IPS DF 6.9 (cell line): Measurements from ENCODE around the gene TNS1.

Experiments used
- DNase-seq: peaks from one replicate; pipeline ENCODE4 v3.0.0-alpha.2; 2013; ENCODE audit warnings: low read depth, low spot score
- H3K27ac ChIP-seq: one replicate; pipeline ENCODE4 v1.5.1; 2013; ENCODE audit warnings: low read length, control low read depth
- H3K27me3 ChIP-seq: 2 replicates; pipeline ENCODE4 v1.6.1; 2013; ENCODE audit warnings: mild to moderate bottlenecking, low read length; ENCODE audit not compliant: control insufficient read depth, insufficient read depth
- H3K36me3 ChIP-seq: 2 replicates; pipeline ENCODE4 v1.6.1; 2013; ENCODE audit warnings: low read length; ENCODE audit not compliant: control insufficient read depth, insufficient read depth
- H3K4me1 ChIP-seq: 2 replicates; pipeline ENCODE4 v1.6.1; 2013; ENCODE audit warnings: low read length; ENCODE audit not compliant: control insufficient read depth, insufficient read depth
- H3K4me3 ChIP-seq: 2 replicates; pipeline ENCODE4 v1.5.1; 2013; ENCODE audit warnings: mild to moderate bottlenecking, low read length
- H3K9me3 ChIP-seq: 2 replicates; pipeline ENCODE4 v1.6.1; 2013; ENCODE audit warnings: low read length, inconsistent platforms; ENCODE audit not compliant: control insufficient read depth, insufficient read depth
- WGBS: extraction: QIAGEN DNeasy Blood & Tissue Kit; methylation state at CpG from one replicate; pipeline ENCODE4 v1.1.7; 2013; ENCODE audit warnings: mixed read lengths, missing lambda C conversion rate; ENCODE audit not compliant: insufficient read length, insufficient coverage; 5-methylcytosine and 5-hydroxymethylcytosine counted together

TNS1 gene

GRCh38 chr2:217920879-217921603 lies 81.8 kb downstream of the TNS1 start:
- no CpG with 5 or more reads among the region's 8 CpGs for WGBS
- Histone ChIP-seq H3K27me3 (no peaks in the 10 kb centered on the region), H3K4me3 (no peak overlapping the region), H3K9me3 (no peaks in the 10 kb centered on the region), H3K4me1 (peaks cover 22% of the 10 kb centered on the region), H3K27ac (no peak overlapping the region), H3K36me3 (no peaks in the 10 kb centered on the region)
- DNase-seq = no peak

- no CpG with 5 or more reads among the region's 13 CpGs for WGBS
- H3K4me1 ChIP-seq = peaks cover 22% of the 10 kb centered on the region
- no peaks in the 10 kb centered on the region for H3K36me3 ChIP-seq
- no peak for DNase-seq
- H3K4me3 ChIP-seq = no peak overlapping the region
- H3K27ac ChIP-seq = no peak overlapping the region
- no peaks in the 10 kb centered on the region for H3K27me3 ChIP-seq
- H3K9me3 ChIP-seq = no peaks in the 10 kb centered on the region
Observed at GRCh38 chr2:217919781-217920351, 82.9 kb downstream of the TNS1 start.

GRCh38 chr2:217919204-217919603 lies 83.6 kb downstream of the TNS1 start:
- H3K27ac ChIP-seq = no peak overlapping the region

GRCh38 chr2:217918308-217919024 lies 84.3 kb downstream of the TNS1 start:
- no CpG with 5 or more reads among the region's 20 CpGs for WGBS
- Histone ChIP-seq H3K27ac (no peak overlapping the region), H3K4me3 (no peak overlapping the region), H3K9me3 (no peaks in the 10 kb centered on the region), H3K27me3 (no peaks in the 10 kb centered on the region), H3K36me3 (no peaks in the 10 kb centered on the region), H3K4me1 (peaks cover 22% of the 10 kb centered on the region)
- no peak for DNase-seq

More at GRCh38 chr2:217919204-217919603, 83.6 kb downstream of the TNS1 start:
- Histone ChIP-seq H3K9me3 (no peaks in the 10 kb centered on the region), H3K36me3 (no peaks in the 10 kb centered on the region), H3K27me3 (no peaks in the 10 kb centered on the region), H3K4me1 (peaks cover 22% of the 10 kb centered on the region), H3K4me3 (no peak overlapping the region)
- no peak for DNase-seq
- WGBS = no CpG with 5 or more reads among the region's 8 CpGs

- Histone ChIP-seq H3K9me3 (no peaks in the 10 kb centered on the region), H3K36me3 (no peaks in the 10 kb centered on the region), H3K4me1 (peaks cover 23% of the 10 kb centered on the region), H3K27me3 (no peaks in the 10 kb centered on the region), H3K4me3 (no peak overlapping the region), H3K27ac (no peak overlapping the region)
- DNase-seq = no peak
- WGBS = no CpG with 5 or more reads among the region's 10 CpGs
Observed at GRCh38 chr2:217916504-217917254, 86.1 kb downstream of the TNS1 start.

- Histone ChIP-seq H3K4me3 (no peak overlapping the region), H3K36me3 (no peaks in the 10 kb centered on the region), H3K27ac (no peak overlapping the region), H3K4me1 (peaks cover 20% of the 10 kb centered on the region), H3K27me3 (no peaks in the 10 kb centered on the region), H3K9me3 (no peaks in the 10 kb centered on the region)
- no CpG with 5 or more reads among the region's 5 CpGs for WGBS
- no peak for DNase-seq
Observed at GRCh38 chr2:217915706-217916105, 87.1 kb downstream of the TNS1 start.

GRCh38 chr2:217914878-217915277 lies 87.9 kb downstream of the TNS1 start:
- H3K9me3 ChIP-seq = no peaks in the 10 kb centered on the region
- H3K36me3 ChIP-seq = no peaks in the 10 kb centered on the region
- H3K4me3 ChIP-seq = no peak overlapping the region
- WGBS = no CpG with 5 or more reads among the region's 9 CpGs
- peaks cover 17% of the 10 kb centered on the region for H3K4me1 ChIP-seq
- H3K27ac ChIP-seq = no peak overlapping the region
- no peaks in the 10 kb centered on the region for H3K27me3 ChIP-seq
- DNase-seq = no peak

- no CpG with 5 or more reads among the region's 1 CpG for WGBS
- DNase-seq = no peak
- Histone ChIP-seq H3K4me1 (peaks cover 11% of the 10 kb centered on the region), H3K4me3 (no peak overlapping the region), H3K27me3 (no peaks in the 10 kb centered on the region), H3K36me3 (no peaks in the 10 kb centered on the region), H3K27ac (no peak overlapping the region), H3K9me3 (no peaks in the 10 kb centered on the region)
Observed at GRCh38 chr2:217914078-217914477, 88.7 kb downstream of the TNS1 start.

- DNase-seq = no peak
- H3K9me3 ChIP-seq = no peaks in the 10 kb centered on the region
- no peaks in the 10 kb centered on the region for H3K36me3 ChIP-seq
- WGBS = no CpG with 5 or more reads among the region's 3 CpGs
- H3K4me1 ChIP-seq = peaks cover 6% of the 10 kb centered on the region
- no peak overlapping the region for H3K27ac ChIP-seq
- H3K4me3 ChIP-seq = no peak overlapping the region
- no peaks in the 10 kb centered on the region for H3K27me3 ChIP-seq
Observed at GRCh38 chr2:217913436-217913835, 89.4 kb downstream of the TNS1 start.
